Measurements from ENCODE around the gene KRTAP12-3. TPM values are rescaled to one million over a fixed set of nuclear protein-coding genes. Genes with fewer than 3 reads are reported as not detected.
"Not testable (repeated sequence)": the region's sequence is repeated elsewhere in the genome, so short reads cannot be mapped to it uniquely, and the experiment has no call there.

The KRTAP12-3 gene
- total RNA-seq, 2 donors from 2014 or later: not detected

DNA sequence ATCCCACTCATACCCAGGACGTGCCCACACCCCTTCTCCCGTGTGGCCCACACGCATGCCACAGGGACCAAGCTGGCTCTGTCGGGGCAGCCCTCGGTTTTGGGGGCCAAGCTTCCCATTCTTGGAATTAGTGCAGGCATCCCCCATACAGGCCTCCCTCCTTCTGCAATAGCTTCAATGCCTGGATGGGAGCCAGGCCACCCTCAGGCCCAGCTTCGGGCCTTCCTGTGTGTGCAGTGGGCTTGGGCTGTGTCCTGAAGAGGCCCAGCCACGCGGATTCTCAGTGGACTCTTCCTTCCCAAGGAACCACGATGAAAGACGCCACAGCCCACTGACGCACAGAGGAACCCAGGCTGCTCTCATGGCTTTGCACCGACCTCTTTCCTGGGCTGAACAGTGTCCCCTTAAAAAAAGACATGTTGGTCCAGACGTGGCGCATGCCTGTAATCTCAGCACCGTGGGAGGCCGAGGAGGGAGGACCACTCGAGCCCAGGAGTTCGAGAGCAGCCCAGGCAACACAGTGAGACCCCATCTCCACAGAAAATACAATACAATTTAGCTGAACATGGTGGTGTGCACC, 8.1 kb upstream of the KRTAP12-3 start:
- Mint-ChIP-seq H3K27ac (no peak overlapping the region), H3K9me3 (peaks cover 3% of the 10 kb centered on the region), H3K36me3 (peaks cover 5% of the 10 kb centered on the region), H3K4me3 (no peak overlapping the region), H3K27me3 (no peaks in the 10 kb centered on the region), H3K4me1 (ENCODE audit: low read depth in 2 of 2) (peaks cover 0 to 7% of the 10 kb centered on the region in 2 donors)
- ATAC-seq (no peak), DNase-seq (ENCODE audit: low spot score) (no peak)

- DNase-seq (ENCODE audit: low spot score) (no peak), ATAC-seq (no peak)
- no peaks in the 10 kb centered on the region for H3K36me3 Mint-ChIP-seq
- H3K27ac Mint-ChIP-seq: no peak overlapping the region
- no peaks in the 10 kb centered on the region for H3K27me3 Mint-ChIP-seq
- H3K9me3 Mint-ChIP-seq: no peaks in the 10 kb centered on the region
- H3K4me1 Mint-ChIP-seq (ENCODE audit: low read depth in 2 of 2): peaks cover 0 to 9% of the 10 kb centered on the region in 2 donors
- no peak overlapping the region for H3K4me3 Mint-ChIP-seq
Observed at GRCh38 chr21:44650265-44650972, 7.3 kb upstream of the KRTAP12-3 start.

- DNase-seq (ENCODE audit: low spot score): no peak
- Mint-ChIP-seq H3K4me3 (no peak overlapping the region), H3K9me3 (peaks cover 1% of the 10 kb centered on the region), H3K36me3 (peaks cover 3% of the 10 kb centered on the region), H3K27me3 (no peaks in the 10 kb centered on the region), H3K27ac (no peak overlapping the region), H3K4me1 (ENCODE audit: low read depth in 2 of 2) (peaks cover 0 to 10% of the 10 kb centered on the region in 2 donors)
- ATAC-seq: no peak
Observed at GRCh38 chr21:44650973-44651675, 6.6 kb upstream of the KRTAP12-3 start.

DNA sequence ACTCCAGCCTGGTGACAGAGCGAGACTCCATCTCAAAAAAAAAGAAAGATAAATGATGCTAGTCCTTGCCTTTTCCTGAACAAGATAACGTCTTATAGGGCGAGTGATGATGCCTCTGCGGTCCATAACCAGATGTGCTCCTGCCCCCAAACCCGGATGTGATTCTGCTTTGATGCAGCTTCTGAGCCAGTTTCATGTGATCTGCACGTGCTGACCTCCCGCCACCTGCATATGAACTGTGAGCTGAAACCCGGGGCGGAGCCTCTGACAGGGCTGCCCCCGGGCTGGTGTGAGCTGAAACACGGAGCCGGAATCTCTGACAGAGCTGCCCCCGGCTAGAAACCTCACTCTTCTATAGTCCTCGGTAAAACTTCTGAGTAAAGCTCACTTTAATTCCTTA, 4.6 kb upstream of the KRTAP12-3 start:
- H3K27ac Mint-ChIP-seq: no peak overlapping the region
- H3K36me3 Mint-ChIP-seq: peaks cover 17% of the 10 kb centered on the region
- no peak overlapping the region for H3K4me3 Mint-ChIP-seq
- no peak for DNase-seq (ENCODE audit: low spot score)
- ATAC-seq: no peak
- H3K9me3 Mint-ChIP-seq: peaks cover 12% of the 10 kb centered on the region
- H3K4me1 Mint-ChIP-seq (ENCODE audit: low read depth in 2 of 2): peaks cover 15 to 26% of the 10 kb centered on the region in 2 donors
- H3K27me3 Mint-ChIP-seq: no peaks in the 10 kb centered on the region

GRCh38 chr21:44653656-44654575, 3.8 kb upstream of the KRTAP12-3 start:
- H3K36me3 Mint-ChIP-seq: peaks cover 17% of the 10 kb centered on the region
- no peak overlapping the region for H3K4me3 Mint-ChIP-seq
- no peak overlapping the region for H3K27ac Mint-ChIP-seq
- ATAC-seq (no peak), DNase-seq (ENCODE audit: low spot score) (no peak)
- peaks cover 23 to 34% of the 10 kb centered on the region in 2 donors for H3K4me1 Mint-ChIP-seq (ENCODE audit: low read depth in 2 of 2)
- H3K27me3 Mint-ChIP-seq: no peaks in the 10 kb centered on the region
- H3K9me3 Mint-ChIP-seq: peaks cover 12% of the 10 kb centered on the region

- H3K9me3 Mint-ChIP-seq: peaks cover 12% of the 10 kb centered on the region
- no peaks in the 10 kb centered on the region for H3K27me3 Mint-ChIP-seq
- DNase-seq (ENCODE audit: low spot score): no peak
- H3K36me3 Mint-ChIP-seq: peaks cover 17% of the 10 kb centered on the region
- no peak within 1 kb of the TSS for H3K4me3 Mint-ChIP-seq
- H3K4me1 Mint-ChIP-seq (ENCODE audit: low read depth in 2 of 2): peaks cover 31 to 42% of the 10 kb centered on the region in 2 donors
- no peak for ATAC-seq
- no peak within 1 kb of the TSS for H3K27ac Mint-ChIP-seq
Observed at GRCh38 chr21:44654576-44655175, 3.1 kb upstream of the KRTAP12-3 start, which contains the start of gene KRTAP12-4. KRTAP12-4 (minus strand) TSS chr21:44654659; CDS start chr21:44654614, 45 bp downstream.

GRCh38 chr21:44656868-44657267, 864 bp upstream of the KRTAP12-3 start:
- H3K4me1 Mint-ChIP-seq (ENCODE audit: low read depth in 2 of 2): peaks cover 34 to 47% of the 10 kb centered on the region in 2 donors
- peaks cover 12% of the 10 kb centered on the region for H3K9me3 Mint-ChIP-seq
- peaks cover 0 to 2% of the 10 kb centered on the region in 2 donors for H3K27me3 Mint-ChIP-seq
- H3K36me3 Mint-ChIP-seq: peaks cover 17% of the 10 kb centered on the region
- peak overlapping the region; percentile 69 to 75 for H3K27ac Mint-ChIP-seq
- DNase-seq (ENCODE audit: low spot score) (no peak), ATAC-seq (no peak)
- H3K4me3 Mint-ChIP-seq: peak overlapping the region; percentile 80

DNA sequence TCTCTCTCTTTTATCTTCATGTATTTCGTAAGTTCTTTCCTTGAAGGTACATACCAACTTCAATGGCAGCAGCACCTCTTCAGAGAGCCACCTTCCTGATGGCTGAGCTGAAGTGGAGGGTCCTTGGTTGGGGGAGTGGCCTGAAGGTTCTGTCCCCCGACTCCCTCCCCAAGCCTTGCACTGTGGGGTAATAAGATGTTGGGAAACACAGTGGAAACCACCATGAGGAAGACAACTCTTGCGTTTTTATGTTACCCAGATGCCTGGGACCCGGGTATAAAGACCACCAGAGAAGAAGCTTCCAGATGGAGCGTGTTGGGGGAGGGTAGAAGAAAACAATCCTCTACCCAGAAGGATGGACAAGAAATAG, 794 bp downstream of the KRTAP12-3 start:
- Mint-ChIP-seq H3K4me1 (ENCODE audit: low read depth in 2 of 2) (peaks cover 34 to 47% of the 10 kb centered on the region in 2 donors), H3K4me3 (peak overlapping the region; percentile 80), H3K27me3 (peaks cover 0 to 6% of the 10 kb centered on the region in 2 donors), H3K36me3 (peaks cover 17% of the 10 kb centered on the region), H3K9me3 (peaks cover 12% of the 10 kb centered on the region), H3K27ac (peak overlapping the region; percentile 69 to 75)
- no peak for ATAC-seq
- no peak for DNase-seq (ENCODE audit: low spot score)

DNA sequence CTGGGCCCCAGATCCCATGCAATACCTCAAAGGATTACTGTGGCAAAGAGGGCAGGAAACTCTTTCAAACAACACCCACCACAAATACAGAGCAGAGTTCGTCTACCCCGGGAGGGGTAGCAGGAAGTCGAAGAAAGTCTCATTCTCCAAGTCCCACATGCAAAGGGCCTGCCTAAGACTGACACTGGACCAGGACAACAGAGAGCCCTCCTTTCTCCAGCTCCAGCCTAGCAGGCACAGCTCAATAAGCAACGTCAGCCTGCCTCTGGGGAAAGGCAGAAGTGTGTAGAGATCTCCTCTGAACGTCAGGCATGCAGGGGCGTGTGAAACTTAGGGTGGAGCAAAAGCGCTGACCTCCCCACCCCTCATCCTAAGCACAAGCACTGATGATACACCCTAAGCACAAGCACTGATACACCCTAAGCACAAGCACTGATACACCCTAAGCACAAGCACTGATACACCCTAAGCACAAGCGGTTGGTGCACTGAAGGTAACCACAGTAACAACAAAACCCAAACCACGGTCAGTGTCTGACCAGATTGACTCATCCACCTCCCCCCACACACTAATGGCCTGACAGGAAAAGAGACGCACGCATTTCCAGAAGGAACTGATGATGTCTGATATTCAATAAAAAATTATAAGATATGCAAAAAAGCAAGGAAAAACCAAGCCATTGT, 1.3 kb downstream of the KRTAP12-3 start:
- Mint-ChIP-seq H3K4me3 (peak overlapping the region; percentile 80), H3K4me1 (ENCODE audit: low read depth in 2 of 2) (peaks cover 34 to 47% of the 10 kb centered on the region in 2 donors), H3K36me3 (peaks cover 17% of the 10 kb centered on the region), H3K27ac (peak overlapping the region; percentile 69 to 75), H3K27me3 (peaks cover 0 to 6% of the 10 kb centered on the region in 2 donors), H3K9me3 (peaks cover 12% of the 10 kb centered on the region)
- ATAC-seq (peak; percentile 65 to 66), DNase-seq (ENCODE audit: low spot score) (no peak)

- peaks cover 34 to 36% of the 10 kb centered on the region in 2 donors for H3K4me1 Mint-ChIP-seq (ENCODE audit: low read depth in 2 of 2)
- peaks cover 0 to 14% of the 10 kb centered on the region in 2 donors for H3K27me3 Mint-ChIP-seq
- H3K4me3 Mint-ChIP-seq; DNase-seq (ENCODE audit: low spot score); ATAC-seq; H3K27ac Mint-ChIP-seq; H3K36me3 Mint-ChIP-seq; H3K9me3 Mint-ChIP-seq: not testable (repeated sequence)
Observed at GRCh38 chr21:44661567-44661966, 3.8 kb downstream of the KRTAP12-3 start.

DNA sequence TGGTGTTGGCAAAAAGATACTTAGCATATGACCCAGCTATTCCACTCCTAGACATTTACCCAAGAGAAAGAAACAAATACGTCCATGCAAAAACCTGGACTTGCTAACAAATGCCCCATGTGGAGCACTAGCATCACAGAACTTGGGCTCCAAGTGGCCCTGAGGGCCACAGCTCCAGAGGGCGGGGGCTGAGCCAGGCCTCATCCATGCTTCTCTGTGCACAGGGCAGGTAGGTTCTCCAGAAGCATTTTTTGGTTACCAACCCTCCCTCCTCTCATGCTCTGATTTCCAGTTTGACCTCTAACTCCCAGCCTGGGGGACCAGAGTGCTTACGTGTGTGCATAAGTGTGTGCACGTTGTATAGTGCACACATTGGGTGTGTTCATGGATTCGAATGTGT, 7.0 kb downstream of the KRTAP12-3 start:
- ATAC-seq (no peak), DNase-seq (ENCODE audit: low spot score) (no peak)
- Mint-ChIP-seq H3K27ac (no peak overlapping the region), H3K4me3 (no peak overlapping the region), H3K9me3 (no peaks in the 10 kb centered on the region), H3K27me3 (peaks cover 17 to 22% of the 10 kb centered on the region in 2 donors), H3K4me1 (ENCODE audit: low read depth in 2 of 2) (peaks cover 3 to 5% of the 10 kb centered on the region in 2 donors), H3K36me3 (peaks cover 4% of the 10 kb centered on the region)

- no peak within 1 kb of the TSS for H3K27ac Mint-ChIP-seq
- ATAC-seq: peak; percentile 6 to 33
- H3K9me3 Mint-ChIP-seq: no peaks in the 10 kb centered on the region
- DNase-seq (ENCODE audit: low spot score): no peak
- peaks cover 5% of the 10 kb centered on the region for H3K36me3 Mint-ChIP-seq
- H3K4me1 Mint-ChIP-seq (ENCODE audit: low read depth in 2 of 2): no peaks in the 10 kb centered on the region
- H3K27me3 Mint-ChIP-seq: peaks cover 17 to 20% of the 10 kb centered on the region in 2 donors
- H3K4me3 Mint-ChIP-seq: no peak within 1 kb of the TSS
Observed at GRCh38 chr21:44666401-44667320, 8.9 kb downstream of the KRTAP12-3 start, which contains the start of gene KRTAP12-2. KRTAP12-2 (minus strand) TSS chr21:44666927; CDS start chr21:44666886, 41 bp downstream.
